IMR-90 (cell line): ENCODE measurements around the gene C2orf69. TPM values are rescaled to one million over a fixed set of nuclear protein-coding genes. Genes with fewer than 3 reads are reported as not detected.

ENCODE experiments used
- ATAC-seq: fragments of 200-7000 bp; cut with Tn5 transposase; 2 replicates; pipeline ENCODE4 v1.9.1; 2020; ENCODE audit warnings: low read depth, mild to moderate bottlenecking, moderate library complexity
- BruUV-seq: library from RNA; stranded (reverse); fragments of 400-500 nt; replicated peaks from 2 replicates; lab custom pipeline; 2021; lab: Mats Ljungman, UMichigan
- CTCF ChIA-PET: fragments of 300-600 bp; formaldehyde crosslinking; extraction: SDS; loops from one replicate; lab custom pipeline; 2021; ENCODE audit warnings: antibody characterized with exemption; lab: Yijun Ruan, JAX
- POLR2A ChIA-PET: fragments of 300-600 bp; sonication (Branson Sonifier 250); formaldehyde crosslinking; loops from one replicate; lab custom pipeline; 2022; ENCODE audit warnings: antibody characterized with exemption; ENCODE audit not compliant: unreplicated experiment; lab: Charles Lee
- DNase-seq: peaks from one replicate; pipeline ENCODE4 v3.0.0; 2013
- H2AFZ ChIP-seq: replicated peaks from 2 replicates; pipeline ENCODE3; 2013; ENCODE audit warnings: low read length, mild to moderate bottlenecking; ENCODE audit not compliant: poor library complexity
- H2AK5ac ChIP-seq: 2 replicates; pipeline ENCODE4 v1.6.1; 2013; ENCODE audit warnings: low read depth, low read length, inconsistent platforms
- H2AK9ac ChIP-seq: replicated peaks from 2 replicates; pipeline ENCODE3; 2013; ENCODE audit warnings: mild to moderate bottlenecking, low read depth, low read length, moderate library complexity; ENCODE audit not compliant: poor library complexity
- H2BK120ac ChIP-seq: 2 replicates; pipeline ENCODE4 v1.6.1; 2013; ENCODE audit warnings: low read depth, low read length, inconsistent platforms
- H2BK15ac ChIP-seq: 3 replicates; pipeline ENCODE4 v1.6.1; 2013; ENCODE audit warnings: low read depth, low read length, inconsistent platforms
- H2BK20ac ChIP-seq: 2 replicates; pipeline ENCODE4 v1.6.1; 2013; ENCODE audit warnings: low read depth, mild to moderate bottlenecking, inconsistent platforms, low read length, moderate library complexity
- H2BK5ac ChIP-seq: 2 replicates; pipeline ENCODE4 v1.6.1; 2013; ENCODE audit warnings: mild to moderate bottlenecking, low read depth, low read length, inconsistent platforms; ENCODE audit not compliant: poor library complexity, severe bottlenecking
- H3K14ac ChIP-seq: replicated peaks from 2 replicates; pipeline ENCODE4 v1.6.1; 2013; ENCODE audit warnings: low read depth, low read length, inconsistent platforms
- H3K18ac ChIP-seq: 2 replicates; pipeline ENCODE4 v1.6.1; 2013; ENCODE audit warnings: low read depth, low read length, control low read depth
- H3K23ac ChIP-seq: 2 replicates; pipeline ENCODE4 v1.6.1; 2013; ENCODE audit warnings: low read depth, low read length, inconsistent platforms
- H3K27ac ChIP-seq: 2 replicates; pipeline ENCODE4 v1.5.1; 2013; ENCODE audit warnings: mild to moderate bottlenecking, control low read depth, low read length; ENCODE audit not compliant: insufficient read depth
- H3K27me3 ChIP-seq: 2 replicates; pipeline ENCODE4 v1.6.1; 2013; ENCODE audit warnings: low read length; ENCODE audit not compliant: control insufficient read depth, insufficient read depth
- H3K36me3 ChIP-seq: 2 replicates; pipeline ENCODE4 v1.6.1; 2013; ENCODE audit warnings: low read length, mixed read lengths; ENCODE audit not compliant: control insufficient read depth, insufficient read depth
- H3K4ac ChIP-seq: 2 replicates; pipeline ENCODE4 v1.6.1; 2013; ENCODE audit warnings: low read depth, low read length, inconsistent platforms
- H3K4me1 ChIP-seq: 2 replicates; pipeline ENCODE4 v1.6.1; 2013; ENCODE audit warnings: low read length, mixed read lengths; ENCODE audit not compliant: control insufficient read depth, insufficient read depth
- H3K4me2 ChIP-seq: 2 replicates; pipeline ENCODE4 v1.6.1; 2013; ENCODE audit warnings: low read depth, mild to moderate bottlenecking, control low read depth, low read length, moderate library complexity
- H3K4me3 ChIP-seq: 2 replicates; pipeline ENCODE4 v1.5.1; 2013; ENCODE audit warnings: low read depth, mild to moderate bottlenecking, control low read depth, low read length, moderate library complexity; ENCODE audit not compliant: insufficient read depth
- H3K56ac ChIP-seq: 2 replicates; pipeline ENCODE4 v1.6.1; 2013; ENCODE audit warnings: low read length, inconsistent platforms; ENCODE audit not compliant: insufficient read depth; ENCODE audit errors: extremely low read depth
- H3K79me1 ChIP-seq, 2 experiments: 2 replicates each; pipeline ENCODE4 v1.6.1; 2013; ENCODE audit warnings: low read length in 2 of 2, inconsistent platforms in 1 of 2, low read depth in 1 of 2
- H3K9ac ChIP-seq: 2 replicates; pipeline ENCODE4 v1.6.1; 2013; ENCODE audit warnings: low read depth, low read length, control low read depth
- H3K9me1 ChIP-seq: 2 replicates; pipeline ENCODE4 v1.6.1; 2013; ENCODE audit warnings: low read length, inconsistent platforms; ENCODE audit not compliant: insufficient read depth
- H3K9me3 ChIP-seq: 2 replicates; pipeline ENCODE4 v1.6.1; 2013; ENCODE audit warnings: low read length; ENCODE audit not compliant: control insufficient read depth, insufficient read depth
- H4K20me1 ChIP-seq: 2 replicates; pipeline ENCODE4 v1.6.1; 2013; ENCODE audit warnings: low read length, inconsistent platforms; ENCODE audit not compliant: insufficient read depth
- H4K5ac ChIP-seq: 2 replicates; pipeline ENCODE4 v1.6.1; 2013; ENCODE audit warnings: mild to moderate bottlenecking, low read depth, low read length, control low read depth
- H4K8ac ChIP-seq, 2 experiments: 2 replicates each; pipeline ENCODE4 v1.6.1; 2013; ENCODE audit warnings: low read depth in 2 of 2, low read length in 2 of 2, control low read depth in 1 of 2, inconsistent platforms in 1 of 2
- H4K91ac ChIP-seq: 2 replicates; pipeline ENCODE4 v1.6.1; 2013; ENCODE audit warnings: low read depth, low read length, inconsistent platforms; ENCODE audit not compliant: insufficient read depth
- FOS ChIP-seq: fragments of 150-350 bp; IDR thresholded peaks from 2 replicates; pipeline ENCODE4 v1.6.1; 2016; ENCODE audit warnings: low read depth, low read length
- NFE2L2 ChIP-seq: fragments of 150-350 bp; IDR thresholded peaks from 2 replicates; pipeline ENCODE4 v1.6.1; 2016; ENCODE audit warnings: low read depth, mild to moderate bottlenecking, low read length
- WGBS, 2 experiments: methylation state at CpG; one replicate each; pipeline versions ENCODE4 v1.1.5 to v1.1.7; 2013; ENCODE audit warnings: missing lambda C conversion rate in 2 of 2; ENCODE audit not compliant: insufficient read length in 1 of 2; ENCODE audit errors: extremely low coverage in 2 of 2; 5-methylcytosine and 5-hydroxymethylcytosine counted together
- dilution Hi-C: fragments of 300-500 bp; cut with HindIII; formaldehyde crosslinking; loops from one replicate; pipeline ENCODE4 v1.14.3; 2018; ENCODE audit warnings: low sequenced_read_pairs; ENCODE audit not compliant: unreplicated experiment
- in situ Hi-C: fragments of 300-500 bp; cut with MboI; formaldehyde crosslinking; loops from 3 replicates; pipeline ENCODE4 v1.14.3; 2019; ENCODE audit warnings: low sequenced_read_pairs, inconsistent platforms, mixed read lengths
- intact Hi-C: fragments of 100-400 bp; cut with micrococcal nuclease; formaldehyde crosslinking; loops from 2 replicates; pipeline ENCODE4 v1.10.0; 2022
- polyA plus RNA-seq, 3 experiments: library from polyadenylated mRNA; depleted of rRNA; stranded (reverse); fragments of >200 nt; gene quantifications; 2 replicates each; pipeline ENCODE4 v1.2.3, GENCODE V29; 2012; ENCODE audit warnings: low replicate concordance in 1 of 3
- total RNA-seq: library from RNA; depleted of rRNA; stranded (reverse); fragments of >200 nt; gene quantifications from 2 replicates; pipeline ENCODE4 v1.2.3, GENCODE V29; 2012

The C2orf69 gene
- total and polyA plus RNA-seq, 2 of the 4 experiments (the other 2 are of a cell fraction): 3.1 to 4.7 TPM

DNA sequence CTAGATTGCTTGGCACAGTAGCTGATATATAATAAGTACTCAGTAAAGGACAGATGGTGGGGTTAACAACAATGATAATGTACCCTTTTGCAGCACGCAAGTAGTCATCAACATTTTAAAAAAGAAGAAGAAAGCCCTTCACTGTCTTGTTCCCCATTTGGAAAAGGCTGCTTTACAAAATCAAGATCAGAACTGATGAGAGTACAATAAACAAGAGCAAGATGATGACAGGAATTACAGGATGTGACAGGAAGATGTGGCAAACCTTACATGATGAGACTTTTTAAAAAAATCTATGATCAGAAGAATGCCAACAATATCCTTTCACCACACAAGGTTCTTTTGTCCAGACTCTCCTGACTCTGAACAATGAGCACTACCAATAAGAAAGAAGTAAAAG lies 35.1 kb downstream of the C2orf69 start:
- Histone ChIP-seq H3K79me1 (peaks cover 26 to 47% of the 10 kb centered on the region in 2 experiments), H3K9me3 (no peaks in the 10 kb centered on the region), H3K9me1 (peaks cover 7% of the 10 kb centered on the region), H4K20me1 (0 out of 2 replicates have a peak, but pooled peaks cover 2% of the 10 kb centered on the region), H3K27me3 (no peaks in the 10 kb centered on the region), H2BK20ac (no peak overlapping the region), H3K9ac (no peak overlapping the region), H2AFZ (no peak overlapping the region), H4K5ac (no peak overlapping the region), H3K36me3 (peaks cover 16% of the 10 kb centered on the region), H3K23ac (no peak overlapping the region), H3K4me3 (no peak overlapping the region), H3K4me2 (no peak overlapping the region), H3K56ac (no peak overlapping the region), H2AK9ac (no peak overlapping the region), H3K27ac (no peak overlapping the region), H4K91ac (no peak overlapping the region), H3K4ac (no peak overlapping the region), H3K18ac (no peak overlapping the region), H3K4me1 (peaks cover 4% of the 10 kb centered on the region; the same call in 1 of the 2 replicates), H3K14ac (no peak overlapping the region), H4K8ac (no peak overlapping the region), H2AK5ac (no peak overlapping the region), H2BK5ac (no peak overlapping the region), H2BK120ac (no peak overlapping the region), H2BK15ac (no peak overlapping the region)
- BruUV-seq: no TSS peak
- TF ChIP-seq FOS (no peak), NFE2L2 (no peak)
- DNase-seq (no peak), ATAC-seq (no peak)
- intact Hi-C loops (no loop called here), in situ Hi-C loops (no loop called here), dilution Hi-C loops (no loop called here)
- ChIA-PET POLR2A (no interaction called here), CTCF (no interaction called here)
- WGBS, 2 experiments: no CpG with 5 or more reads among the region's 1 CpG
